Left hindlimb (tissue), 1 donor: ENCODE measurements around the gene TBX5.

Source experiments
- DNase-seq: peaks from one replicate; pipeline ENCODE4 v3.0.0-alpha.2; 2018

The TBX5 gene

DNA sequence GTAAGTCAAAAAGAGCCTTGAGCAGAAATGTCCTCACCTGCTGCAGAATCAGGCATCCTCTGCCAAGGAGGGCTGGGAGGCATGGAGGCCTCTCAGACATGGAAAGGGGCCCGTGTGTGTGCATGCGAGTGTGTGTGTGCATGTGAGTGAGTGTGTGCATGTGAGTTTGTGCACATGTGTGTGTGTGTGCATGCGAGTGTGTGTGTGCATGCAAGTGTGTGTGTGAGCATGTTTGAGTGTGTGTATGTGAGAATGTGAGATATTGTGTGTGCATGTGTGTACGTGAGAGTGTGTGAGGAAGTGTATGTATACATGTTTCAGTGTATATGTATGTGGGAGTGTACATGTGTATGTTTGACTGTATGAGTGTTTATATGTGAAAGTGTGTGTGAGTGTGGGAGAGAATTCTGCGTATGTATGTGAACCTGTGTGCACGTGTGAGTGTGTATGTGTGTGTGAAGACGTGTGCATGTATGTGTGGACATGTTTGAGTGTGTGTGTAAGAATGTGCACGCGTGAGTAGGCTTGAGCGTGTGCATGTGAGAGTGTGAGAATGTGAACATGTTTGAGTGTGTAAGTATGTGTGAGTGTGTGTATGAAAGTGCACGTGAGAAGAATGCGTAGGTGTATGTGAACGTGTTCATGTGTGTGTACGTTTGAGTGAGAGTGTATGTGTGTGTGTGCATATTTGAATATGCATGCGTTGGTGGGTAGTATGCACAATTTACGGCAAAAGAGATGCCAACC lies 90.8 kb downstream of the TBX5 start:
- DNase-seq, result no peak

DNA sequence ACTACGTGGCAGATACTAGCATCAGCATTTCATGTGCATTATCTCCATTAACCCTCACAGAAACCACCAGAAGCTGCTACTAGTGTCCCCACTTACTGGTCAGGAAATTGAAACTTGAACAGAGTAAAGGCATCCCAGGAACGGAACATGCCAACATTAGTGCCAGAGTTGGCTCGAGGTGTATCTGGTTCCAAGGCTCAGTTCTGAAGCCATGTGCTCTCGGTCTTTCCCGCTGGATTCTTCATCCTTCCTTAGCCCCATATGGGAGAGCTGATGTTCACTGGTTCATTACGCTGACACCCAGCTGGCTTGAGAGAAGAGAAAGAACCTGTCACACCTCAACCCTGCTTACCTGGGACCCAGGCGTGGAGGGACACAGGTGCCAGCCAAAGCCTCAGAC lies 91.5 kb downstream of the TBX5 start:
- no peak for DNase-seq

DNA sequence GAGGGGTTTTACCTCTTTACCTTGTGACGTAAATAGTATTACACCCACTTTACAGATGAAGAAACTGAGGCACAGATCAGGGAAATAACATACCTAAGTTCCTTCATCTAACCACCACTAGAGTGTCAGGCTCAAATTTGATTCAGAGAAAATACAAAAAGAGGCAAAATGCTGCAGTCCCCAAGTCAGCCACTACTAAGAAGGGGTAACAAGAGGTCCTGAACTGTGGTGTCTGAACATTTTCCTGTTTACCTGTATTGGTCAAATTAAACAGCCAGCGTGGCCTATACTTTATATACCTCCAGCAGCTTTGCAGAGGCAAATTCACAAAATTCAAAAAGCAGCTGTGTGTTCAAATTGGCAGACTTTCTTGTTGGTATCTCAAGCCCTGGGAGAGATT lies 92.0 kb downstream of the TBX5 start:
- no peak for DNase-seq

DNA sequence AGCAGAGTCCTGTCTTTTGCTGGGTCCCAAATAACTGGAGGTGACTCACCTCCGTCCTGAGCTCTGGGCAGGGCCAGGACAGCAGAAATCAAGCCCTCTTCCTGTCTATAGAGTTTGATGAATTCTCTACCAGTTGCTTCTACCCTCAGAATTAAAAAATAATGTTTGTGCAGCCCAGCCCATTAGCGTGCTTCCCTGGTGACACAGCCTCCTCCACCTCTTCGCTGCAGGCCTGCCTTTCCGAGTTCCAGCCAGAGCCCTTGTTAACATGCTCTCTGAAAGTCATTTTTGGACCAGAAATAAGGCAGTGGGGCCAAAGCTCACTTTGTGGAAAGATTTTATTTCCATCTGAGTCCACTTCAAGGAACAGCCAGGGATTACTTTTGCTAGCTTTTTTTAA lies 94.0 kb downstream of the TBX5 start:
- peak; percentile 83 for DNase-seq

DNA sequence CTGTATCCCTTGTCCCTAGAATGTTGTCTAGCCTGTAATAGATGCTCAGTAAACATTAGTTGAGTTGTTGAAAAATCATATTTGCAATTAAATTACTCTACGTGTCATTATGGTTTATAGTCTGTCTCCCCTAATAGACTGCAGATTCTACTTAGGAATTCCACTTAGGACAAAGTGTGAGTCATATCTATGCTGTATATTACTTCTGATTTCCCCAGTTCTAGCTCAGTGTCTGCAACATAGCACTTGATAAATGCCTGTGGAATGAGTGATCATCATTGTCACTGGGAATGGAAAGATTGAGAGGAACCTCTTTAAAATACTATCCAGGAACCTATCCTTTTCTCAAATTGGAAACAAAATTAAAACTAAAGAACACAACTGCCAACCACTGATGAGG lies 99.3 kb downstream of the TBX5 start:
- DNase-seq, result no peak

DNA sequence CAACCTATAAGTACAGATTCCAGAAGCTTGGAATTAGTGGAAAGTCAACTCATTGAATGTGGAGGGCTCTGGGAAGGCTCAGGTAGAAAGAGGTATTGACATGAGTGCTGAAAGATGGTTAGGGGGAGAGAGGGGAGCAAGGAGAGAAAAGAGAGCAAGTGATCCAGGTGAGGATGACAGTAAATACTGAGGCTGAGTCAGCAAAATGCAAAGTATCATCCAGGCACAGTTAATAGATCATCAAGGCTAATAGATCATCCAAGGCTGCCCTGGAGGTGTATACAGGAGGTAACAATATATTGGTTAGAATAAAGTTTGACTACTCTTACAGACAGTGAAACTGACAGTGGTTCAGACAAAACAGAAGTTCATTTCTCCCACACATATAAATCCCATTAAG lies 100.5 kb downstream of the TBX5 start:
- no peak for DNase-seq
